8988T (cell line): ENCODE results near the gene CDK17.

ENCODE experiments used
- DNase-seq: peaks from one replicate; pipeline ENCODE4 v3.0.0; 2011

Gene CDK17

DNA sequence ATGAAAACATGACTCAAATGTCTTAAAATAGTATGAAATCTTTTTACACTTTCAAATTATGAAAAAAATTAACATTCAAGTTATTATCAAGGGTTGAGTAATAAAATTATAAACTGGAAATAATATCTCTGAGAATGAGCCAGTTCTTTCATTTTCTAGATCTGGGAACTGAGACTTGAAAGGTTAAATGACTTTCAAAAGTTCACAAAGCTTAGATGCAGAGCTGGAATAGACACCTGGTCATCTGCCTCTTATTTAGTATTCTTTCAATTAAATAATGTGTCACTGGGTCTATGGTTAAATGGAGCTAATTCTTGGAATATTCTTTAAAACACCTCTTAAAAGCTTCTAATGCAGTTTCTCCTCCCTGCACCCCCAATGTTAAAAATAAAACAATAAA, 86.6 kb downstream of the CDK17 start:
- no peak for DNase-seq

DNA sequence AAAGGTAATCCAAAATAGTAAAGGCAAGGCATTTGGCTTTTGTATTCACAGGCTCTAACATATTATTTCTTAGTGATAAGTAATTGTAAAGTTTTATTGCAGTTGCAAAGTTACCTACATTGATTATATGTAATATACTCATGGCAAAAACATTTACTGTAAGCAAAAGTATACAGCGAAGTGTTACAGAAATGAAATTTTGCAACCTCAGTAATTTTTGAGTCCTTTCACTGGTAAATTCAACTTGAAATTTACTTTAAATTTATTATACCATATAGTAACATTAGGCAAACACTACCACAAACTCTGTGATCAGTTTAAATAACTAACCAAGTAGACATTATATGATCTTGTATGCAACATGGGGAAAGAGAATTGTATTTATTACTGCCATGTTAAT, 89.0 kb downstream of the CDK17 start:
- DNase-seq = no peak

DNA sequence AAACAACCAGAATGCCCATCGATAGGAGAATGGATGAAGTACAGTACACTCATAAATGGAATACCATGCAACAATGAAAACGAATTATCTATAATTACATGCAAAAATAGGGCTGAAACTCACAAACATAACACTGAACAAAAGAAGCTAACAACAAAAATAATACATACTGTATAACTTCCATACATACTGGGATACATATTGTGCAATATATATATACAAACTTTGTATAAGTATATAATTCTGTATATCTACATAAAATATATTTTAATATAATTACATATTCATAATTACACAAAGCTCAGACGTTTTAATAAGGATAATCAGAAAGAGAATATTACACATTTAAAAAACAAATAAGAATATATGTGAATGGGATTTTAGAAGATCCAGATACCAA, 90.2 kb downstream of the CDK17 start:
- no peak for DNase-seq

DNA sequence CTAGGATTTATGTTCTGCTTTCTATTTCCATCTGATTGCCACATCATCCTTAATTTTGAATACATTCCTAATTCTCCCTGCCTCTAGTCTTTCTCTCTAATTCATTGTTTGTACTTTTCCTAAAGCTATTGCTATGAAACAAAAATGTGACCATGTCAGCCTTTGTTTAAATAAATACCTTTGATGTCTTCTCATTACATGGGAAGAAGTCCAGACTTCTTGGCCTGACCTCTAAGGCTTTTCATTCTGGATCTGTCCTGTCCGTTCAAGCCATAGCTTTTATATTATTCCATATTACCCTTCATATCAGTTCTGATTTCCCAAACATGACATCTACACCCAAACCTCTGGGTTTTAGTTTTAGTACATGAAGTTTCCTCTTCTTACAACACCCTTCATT, 91.4 kb downstream of the CDK17 start:
- DNase-seq = no peak

DNA sequence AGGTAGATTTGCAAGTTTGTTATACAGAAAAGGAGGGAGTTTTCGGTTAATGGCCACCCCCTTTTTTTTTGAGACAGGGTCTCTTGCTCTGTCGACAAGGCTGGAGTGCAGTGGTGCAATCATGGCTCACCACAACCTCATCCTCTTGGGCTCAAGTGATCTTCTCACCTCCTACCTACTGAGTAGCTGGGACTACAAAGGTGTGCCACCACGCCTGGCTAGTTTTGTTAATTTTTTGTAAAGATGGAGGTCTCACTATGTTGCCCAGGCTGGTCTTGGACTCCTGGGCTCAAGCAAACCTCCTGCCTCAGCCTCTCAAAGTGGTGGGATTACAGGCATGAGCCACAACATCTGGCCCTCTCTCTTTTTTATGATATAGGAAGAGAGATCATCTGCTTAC, 94.6 kb downstream of the CDK17 start:
- DNase-seq = no peak

DNA sequence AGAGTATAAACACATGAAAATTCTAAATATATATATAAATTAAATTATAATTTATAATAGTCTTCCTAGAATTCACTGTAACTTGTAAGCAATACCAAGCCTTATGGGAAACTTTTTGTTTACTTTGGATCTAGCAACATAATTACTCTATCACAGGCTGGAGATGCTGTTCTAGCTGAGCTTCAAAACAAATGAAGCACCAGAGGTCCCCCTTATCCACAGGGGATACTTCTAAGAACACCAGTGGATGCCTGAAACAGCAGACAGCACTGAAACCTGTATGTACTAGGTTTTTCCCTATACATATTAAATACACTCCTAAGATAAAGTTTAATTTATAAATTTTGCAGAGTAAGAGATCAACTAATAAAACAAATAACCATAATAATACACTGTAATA, 96.6 kb downstream of the CDK17 start:
- no peak for DNase-seq

DNA sequence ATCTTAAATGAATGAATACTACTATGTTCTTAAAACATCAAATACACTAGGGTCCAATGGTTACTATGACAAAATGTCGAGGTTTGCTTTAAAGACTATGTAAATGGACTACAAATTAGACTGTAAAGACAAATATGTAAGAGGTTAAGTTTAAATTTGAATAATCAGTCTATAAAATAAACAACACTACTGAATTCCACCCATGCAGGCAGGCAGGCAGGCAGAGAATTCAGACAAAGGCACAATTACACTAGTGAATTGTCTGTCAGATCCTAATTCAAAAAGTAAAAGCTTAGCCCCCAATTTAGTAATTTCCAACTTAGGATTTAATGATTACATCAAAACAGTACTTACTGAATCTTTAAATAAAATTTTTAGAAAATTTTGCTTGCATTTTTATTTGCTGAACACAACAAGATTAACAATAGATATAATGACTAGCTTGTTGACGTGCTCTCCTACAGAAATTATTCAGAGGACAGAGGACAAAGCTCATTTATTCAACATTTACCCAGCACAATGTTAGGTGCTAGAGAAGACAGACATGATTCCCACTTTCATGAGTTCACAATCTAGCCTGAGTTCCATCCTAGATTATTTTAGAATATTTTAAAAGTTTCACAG, 97.4 kb downstream of the CDK17 start:
- no peak for DNase-seq

DNA sequence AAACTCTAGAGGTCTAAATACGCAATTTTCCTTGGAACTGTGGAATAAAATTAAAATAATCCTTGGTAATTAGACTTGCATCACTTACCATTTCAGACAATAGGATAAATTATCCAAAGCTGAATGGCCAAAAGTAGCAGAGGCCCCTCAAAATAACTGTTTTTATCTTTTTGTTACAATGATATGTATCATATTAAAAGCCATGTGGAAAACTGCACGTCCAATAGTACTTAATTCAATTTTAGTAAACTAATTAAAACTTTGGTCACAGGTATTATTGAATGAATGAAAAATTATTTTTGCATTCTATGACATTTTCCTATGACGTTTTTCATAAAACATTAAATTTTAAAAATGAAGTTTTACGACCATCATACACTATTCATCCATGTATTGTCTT, 98.5 kb downstream of the CDK17 start:
- DNase-seq = no peak

DNA sequence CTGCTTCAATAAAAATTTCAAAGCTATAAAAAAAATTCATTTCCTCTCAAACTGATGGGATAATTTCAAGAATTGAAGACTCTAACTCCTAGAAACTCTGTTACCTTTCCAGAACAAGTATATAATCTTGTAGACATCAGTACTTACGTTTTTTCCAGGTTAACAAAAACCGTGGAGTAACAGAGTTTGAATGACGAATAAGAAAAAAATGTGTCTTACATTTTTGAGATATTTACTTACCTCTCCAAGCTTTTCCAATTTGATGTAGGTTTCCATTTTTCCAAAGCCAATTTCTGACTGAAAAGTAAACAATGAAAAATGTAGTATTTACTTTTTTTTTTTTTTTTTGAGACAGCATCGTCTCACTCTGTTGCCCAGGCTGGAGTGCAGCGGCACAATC, 100.2 kb downstream of the CDK17 start:
- DNase-seq = no peak

DNA sequence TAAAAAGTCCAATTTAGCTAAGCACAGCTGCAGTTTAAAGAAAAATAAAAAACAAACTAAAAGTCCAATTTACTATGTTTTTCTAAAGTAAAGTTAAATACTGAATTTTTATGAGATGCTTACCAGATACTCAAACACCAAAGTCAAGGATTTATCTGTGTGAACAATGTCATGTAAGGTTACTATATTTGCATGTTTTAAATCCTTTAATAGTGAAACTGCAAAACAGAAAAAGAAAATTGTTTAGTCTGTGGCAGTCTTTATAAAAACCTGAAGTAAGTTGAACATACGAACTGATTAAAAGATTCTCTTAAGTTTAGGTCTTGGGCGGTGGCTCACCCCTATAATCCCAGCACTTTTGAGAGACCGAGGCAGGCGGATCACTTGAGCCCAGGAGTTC, 102.7 kb downstream of the CDK17 start:
- no peak for DNase-seq

DNA sequence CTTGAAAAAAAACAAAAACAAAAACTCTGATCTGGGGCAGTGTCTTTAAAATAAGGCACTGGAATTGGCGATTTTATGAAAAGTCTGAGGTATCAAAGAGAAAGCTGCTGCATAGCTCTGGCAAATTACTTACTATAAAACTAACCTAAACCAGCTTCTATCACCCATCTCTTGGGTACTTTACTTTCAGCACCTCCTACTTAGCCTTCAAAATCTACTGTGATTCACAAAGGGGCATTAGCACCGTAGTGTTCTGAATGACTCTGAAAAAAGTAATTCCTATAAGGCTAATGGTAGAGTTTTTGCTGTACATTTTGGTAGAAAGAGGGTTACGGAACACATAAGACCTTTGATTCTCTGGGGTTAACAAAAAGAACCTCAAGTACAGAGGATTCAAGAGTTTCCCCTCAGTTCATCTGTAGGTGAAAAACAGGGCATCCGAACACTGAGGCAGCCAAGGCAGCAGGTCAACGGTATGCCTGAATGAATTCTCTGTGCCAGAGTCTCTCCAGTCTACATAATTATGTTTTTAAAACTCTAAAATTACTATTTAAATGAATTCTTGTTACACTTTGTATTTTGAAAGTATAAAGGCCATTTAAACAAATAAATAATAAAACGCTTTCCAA, 104.6 kb downstream of the CDK17 start:
- no peak for DNase-seq

DNA sequence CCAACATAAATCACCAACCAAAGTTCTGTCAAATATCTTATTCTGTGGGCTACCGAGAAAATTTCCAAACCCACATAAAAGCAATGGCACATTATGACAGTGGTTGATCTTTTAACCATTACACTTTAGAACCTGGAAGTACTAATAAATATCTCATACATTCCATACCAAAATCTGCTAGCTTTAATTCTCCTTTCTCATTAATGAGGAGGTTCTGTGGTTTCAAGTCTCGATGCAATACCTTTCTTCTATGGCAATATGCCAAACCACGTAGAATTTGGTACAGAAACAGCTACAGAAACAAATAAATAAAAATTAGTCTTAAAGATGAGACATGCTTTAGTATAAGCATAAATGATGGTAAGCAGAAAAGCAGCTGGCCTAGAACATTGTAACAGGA, 105.4 kb downstream of the CDK17 start:
- no peak for DNase-seq

DNA sequence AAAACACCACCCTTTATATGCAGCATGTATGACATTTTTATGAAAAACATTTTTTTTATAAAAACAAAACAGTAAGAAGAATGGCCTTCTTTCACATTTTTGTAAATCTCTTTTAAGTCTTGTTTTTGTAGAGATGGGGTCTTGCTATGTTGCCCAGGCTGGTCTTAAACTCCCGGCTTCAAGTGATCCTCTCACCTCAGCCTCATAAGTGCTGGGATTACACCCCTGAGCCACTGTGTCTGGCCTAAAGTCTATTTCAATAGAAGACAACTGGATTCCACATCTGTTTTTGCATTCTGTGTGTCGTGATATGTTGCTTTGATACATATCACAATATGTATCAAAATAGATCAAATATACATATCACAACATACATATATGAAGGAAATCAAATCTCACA, 107.1 kb downstream of the CDK17 start:
- DNase-seq = no peak

DNA sequence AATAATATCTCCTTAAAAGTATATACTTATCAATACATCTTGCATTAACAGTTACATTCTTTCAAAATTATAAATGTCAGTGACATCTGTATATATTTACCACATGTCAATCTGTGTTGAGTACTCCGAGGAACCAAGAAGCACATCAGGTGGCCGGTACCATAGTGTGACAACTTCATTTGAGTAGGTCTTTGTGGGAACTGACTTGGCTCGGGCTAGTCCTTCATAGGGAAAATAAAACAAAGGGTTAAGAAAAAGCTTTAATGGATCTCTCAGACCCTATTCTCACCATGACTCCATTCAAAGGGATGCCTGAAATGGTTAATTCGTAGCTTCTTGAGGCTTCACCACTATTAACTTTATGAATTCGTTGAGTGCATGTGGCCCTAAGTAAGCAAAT, 111.2 kb downstream of the CDK17 start:
- DNase-seq = no peak

DNA sequence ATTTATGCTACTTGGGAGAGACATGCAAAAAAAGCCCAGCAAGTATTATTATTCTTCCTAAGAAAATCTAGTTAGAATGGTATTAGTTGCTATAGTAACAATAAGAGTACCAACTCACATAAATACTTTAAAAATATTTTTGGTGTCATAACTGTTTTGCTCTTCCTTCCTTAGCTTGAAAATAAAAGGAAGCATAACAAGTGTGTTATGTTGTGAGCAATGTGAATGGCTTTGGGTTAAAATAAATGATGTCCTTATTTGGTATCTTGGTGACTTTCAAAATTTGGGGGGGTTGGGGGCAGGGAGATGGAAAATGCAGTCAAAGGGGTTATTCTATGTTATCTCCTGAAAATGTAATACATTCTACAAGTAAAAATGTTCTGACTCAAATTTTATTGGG, 115.1 kb downstream of the CDK17 start:
- no peak for DNase-seq

DNA sequence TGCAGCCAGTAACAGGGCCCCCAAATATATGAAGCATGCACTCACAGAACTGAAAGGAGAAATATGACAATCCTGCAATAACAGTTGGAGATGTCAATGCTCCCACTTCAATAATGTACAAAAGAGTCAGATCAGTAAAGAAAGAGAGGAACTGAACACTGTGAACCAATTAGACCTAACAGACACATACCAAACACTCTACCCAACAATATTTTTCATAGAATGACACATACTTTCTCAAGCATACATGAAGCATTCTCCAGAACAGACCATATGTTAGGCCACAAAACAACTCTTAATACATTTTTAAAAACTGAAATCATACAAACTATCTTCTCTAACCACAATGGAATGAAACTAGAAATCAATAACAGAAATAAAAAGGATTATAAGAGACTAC, 125.9 kb downstream of the CDK17 start:
- no peak for DNase-seq

DNA sequence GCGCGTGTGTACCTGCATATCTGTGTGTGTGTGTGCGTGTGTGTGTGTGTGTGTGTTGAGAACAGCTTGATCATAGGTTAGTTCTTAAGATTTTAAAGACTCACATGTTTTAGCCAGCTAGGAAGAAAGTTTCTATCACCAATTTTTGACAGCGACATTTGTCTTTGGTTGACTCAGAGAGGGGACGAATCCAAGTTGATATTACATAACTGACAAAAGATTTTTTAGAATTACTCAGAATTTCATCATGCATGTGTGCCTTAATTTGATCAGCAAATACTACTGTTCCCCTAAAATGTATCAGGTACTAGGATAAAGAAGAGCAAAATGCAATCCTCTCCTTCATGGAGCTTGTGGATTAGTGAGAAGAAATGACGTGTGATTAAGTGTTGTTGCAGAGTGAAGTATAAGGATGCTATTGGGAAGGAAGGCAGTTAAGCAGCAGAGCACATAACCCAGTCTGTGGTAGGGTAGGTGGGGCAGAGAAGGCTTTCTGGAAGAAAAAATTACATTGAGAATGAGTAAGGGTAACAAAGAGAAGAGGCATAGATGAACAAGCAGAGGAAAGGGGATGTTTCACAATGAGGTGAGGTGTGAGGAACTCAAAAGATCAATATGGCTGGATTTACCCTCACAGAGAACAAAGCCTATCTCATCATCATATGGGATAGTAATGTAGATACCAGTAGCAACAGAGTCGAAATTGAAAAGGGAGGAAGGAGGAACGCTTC, 128.6 kb downstream of the CDK17 start:
- no peak for DNase-seq

DNA sequence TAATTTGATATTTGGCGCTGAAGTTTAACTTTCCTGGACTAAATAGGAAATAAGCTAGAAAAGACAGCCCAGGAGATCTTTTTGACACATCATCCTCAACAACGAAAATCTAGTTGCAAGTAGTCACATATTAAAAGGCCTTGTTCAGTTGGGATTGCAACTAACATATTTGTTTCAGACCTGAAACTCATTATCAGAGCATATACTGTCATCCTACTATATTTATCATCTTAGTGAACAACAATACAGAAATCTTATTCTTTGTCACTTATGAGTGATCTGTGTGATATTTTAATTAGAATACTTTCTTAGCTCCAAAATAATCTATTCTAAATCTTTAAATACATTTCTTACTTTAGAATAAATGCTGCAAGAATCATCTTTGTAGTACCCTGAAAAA, 134.0 kb downstream of the CDK17 start:
- DNase-seq = no peak

DNA sequence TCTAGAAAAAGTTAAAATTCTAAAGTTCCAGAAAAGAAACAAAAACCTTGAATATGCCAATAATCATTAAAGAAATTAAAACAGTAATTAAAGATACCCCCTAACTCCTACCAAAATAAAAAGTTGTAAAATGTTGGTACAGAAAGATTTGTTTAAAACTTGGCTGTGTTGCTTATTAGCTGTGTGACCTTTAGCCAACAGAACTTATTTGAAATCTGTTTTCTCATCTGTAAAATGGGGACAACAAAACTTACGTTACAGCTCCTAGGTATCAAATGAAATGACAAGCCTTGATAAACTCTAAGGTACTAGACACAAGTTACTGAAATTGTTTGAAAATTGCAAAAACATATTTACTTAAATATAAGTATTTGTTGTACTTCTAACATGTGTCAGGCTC, 134.4 kb downstream of the CDK17 start:
- DNase-seq = no peak

DNA sequence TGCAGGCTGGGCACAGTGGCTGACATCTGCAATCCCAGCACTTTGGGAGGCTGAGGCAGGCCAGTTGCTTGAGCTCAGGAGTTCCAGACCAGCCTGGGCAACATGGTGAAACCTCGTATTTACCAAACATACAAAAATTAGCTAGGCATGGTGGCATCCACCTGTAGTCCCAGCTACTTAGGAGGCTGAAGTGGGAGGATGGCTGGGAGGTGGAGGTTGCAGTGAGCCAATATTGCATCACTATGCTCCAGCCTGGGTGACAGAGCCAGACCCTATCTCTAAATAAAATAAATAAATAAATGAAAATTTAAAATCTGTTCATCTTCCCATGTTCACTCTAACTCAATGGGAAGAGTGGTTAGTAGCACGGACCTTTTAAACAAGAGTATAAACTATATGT, 134.8 kb downstream of the CDK17 start:
- no peak for DNase-seq

DNA sequence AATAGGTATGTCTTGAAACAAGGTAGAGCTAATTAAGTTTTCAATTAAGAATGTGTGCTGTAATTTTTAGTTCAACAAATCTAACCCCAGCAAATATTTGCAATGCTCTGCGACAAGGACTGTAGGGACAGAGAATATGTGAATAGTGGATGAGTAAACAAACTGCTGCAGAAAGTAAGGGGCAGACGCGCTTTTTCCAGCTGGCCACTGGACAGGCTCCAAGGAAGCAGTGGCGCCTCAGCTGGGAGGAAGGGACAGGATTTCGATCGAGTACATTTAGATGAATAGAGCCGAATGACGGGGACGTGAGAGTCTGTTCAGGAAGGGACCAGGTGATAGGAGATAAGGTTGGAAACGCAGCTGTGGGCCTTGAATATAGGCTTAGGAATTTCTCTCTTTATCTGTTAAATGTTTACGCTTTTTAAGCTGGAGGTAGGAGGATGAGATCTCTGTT, 136.8 kb downstream of the CDK17 start:
- no peak for DNase-seq

DNA sequence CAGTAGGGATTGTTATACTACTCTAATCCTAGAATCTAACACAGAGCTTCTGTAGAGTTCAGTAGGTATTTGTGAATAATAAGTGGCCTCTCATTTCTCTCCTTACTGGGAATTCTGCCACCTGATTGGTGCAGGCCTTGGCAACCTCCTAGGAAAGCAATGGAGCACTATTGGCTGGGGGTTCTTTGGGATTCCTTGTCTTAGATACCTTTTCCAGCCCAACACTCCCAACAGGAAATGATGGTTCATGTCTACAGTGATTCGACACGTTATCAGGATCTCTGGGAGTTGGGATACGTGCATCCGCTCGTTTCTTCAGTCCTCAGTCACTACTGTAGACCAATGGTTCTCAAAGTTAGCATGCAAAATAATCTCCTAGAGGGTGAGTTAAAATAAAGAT, 138.7 kb downstream of the CDK17 start:
- DNase-seq = no peak

DNA sequence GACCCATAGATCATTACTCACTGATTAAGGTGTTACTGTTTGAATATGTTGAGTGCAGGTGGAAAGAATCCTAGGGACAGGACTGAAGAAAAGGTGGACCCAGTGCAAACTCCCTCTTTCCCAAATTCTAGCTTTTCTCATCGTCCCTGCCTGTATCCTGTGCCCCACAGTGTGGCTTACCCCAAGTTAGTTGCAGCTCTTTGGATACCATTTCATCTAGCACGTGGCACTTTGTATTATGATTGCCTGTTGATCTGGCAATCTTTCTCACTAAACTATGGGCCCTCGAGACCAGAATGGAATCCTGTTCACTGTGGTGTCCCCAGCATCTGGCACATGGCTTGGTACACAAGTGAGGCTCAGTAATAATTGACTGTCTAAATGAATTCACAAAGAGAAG, 139.6 kb downstream of the CDK17 start:
- no peak for DNase-seq

DNA sequence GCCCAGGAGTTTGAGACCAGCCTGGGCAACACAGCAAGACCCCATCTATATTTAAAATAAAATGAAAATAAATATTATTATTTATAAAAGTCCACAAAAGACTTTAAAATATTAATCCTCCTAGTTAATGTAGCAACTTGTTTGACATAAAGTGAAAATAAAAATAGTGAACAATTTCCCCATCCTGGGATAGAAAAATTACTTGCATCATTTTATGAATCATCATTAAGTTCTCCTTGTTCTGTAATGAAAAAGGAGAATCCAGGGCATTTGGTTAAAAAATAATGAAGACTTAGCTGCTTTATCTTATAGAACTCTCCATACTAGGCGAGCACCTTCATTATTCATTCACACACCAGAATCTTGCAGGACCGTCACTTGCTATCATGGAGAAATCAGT, 140.0 kb downstream of the CDK17 start:
- DNase-seq = no peak
